Measurements from ENCODE around the gene TRAF1. TPM values are rescaled to one million over a fixed set of nuclear protein-coding genes. Genes with fewer than 3 reads are reported as not detected.

The TRAF1 gene
- total RNA-seq (2022; extraction: Qiagen RNA extraction) = 2.2 to 3.2 TPM (median 2.5 TPM) in 5 replicates

GRCh38 chr9:120926397-120926928 lies at the start of gene TRAF1:
TRAF1 (minus strand) TSS chr9:120926796; CDS start chr9:120926075, 721 bp downstream.

GRCh38 chr9:120876842-120877240 lies 49.8 kb downstream of the TRAF1 start, which contains the start of gene PHF19:
PHF19 (minus strand) TSS chr9:120877188; CDS start chr9:120874741, 2,447 bp downstream.

Other genes with a start within 250 kb of the TRAF1 start
- gene MEGF9, start 212.3 kb downstream of the TRAF1 start, total RNA-seq (2022; extraction: Qiagen RNA extraction) = 17.2 to 23.9 TPM (median 21.3 TPM) in 5 replicates
- 34.1 to 38.5 TPM (median 37.6 TPM) in 5 replicates for gene FBXW2, start 133.4 kb downstream of the TRAF1 start, total RNA-seq (2022; extraction: Qiagen RNA extraction)
- gene PSMD5, start 83.9 kb downstream of the TRAF1 start, total RNA-seq (2022; extraction: Qiagen RNA extraction) = 27.4 to 30.4 TPM (median 29.8 TPM) in 5 replicates
- 93.1 to 135 TPM (median 123 TPM) in 5 replicates for gene PHF19, start 49.6 kb downstream of the TRAF1 start, total RNA-seq (2022; extraction: Qiagen RNA extraction)
- 11.2 to 14.4 TPM (median 12.4 TPM) in 5 replicates for gene C5, start 123.5 kb upstream of the TRAF1 start, total RNA-seq (2022; extraction: Qiagen RNA extraction)
- gene CNTRL, start 148.2 kb upstream of the TRAF1 start, total RNA-seq (2022; extraction: Qiagen RNA extraction) = 5.0 to 6.7 TPM (median 6.3 TPM) in 5 replicates

All from A549 treated with Mapracorat at 1 μM for 4 hours (cell line).